ENCODE results near the gene ARFIP1.

GRCh38 chr4:152735906-152736305, 43.8 kb upstream of the ARFIP1 start:
- no peak for TF ChIP-seq POLR2AphosphoS5 (IDR thresholded peaks at IDR 0.05; ENCODE audit: low read depth, low read length)
- TF ChIP-seq CTCF (IDR thresholded peaks at IDR 0.05 in 2 of 3, conservative IDR thresholded peaks at IDR 0.05 in 1 of 3; ENCODE audit: borderline replicate concordance in 1 of 3, insufficient read depth in 1 of 3, low read depth in 2 of 3, low read length in 2 of 3): no peak
